ENCODE measurements around the gene EIF4G1.

DNA sequence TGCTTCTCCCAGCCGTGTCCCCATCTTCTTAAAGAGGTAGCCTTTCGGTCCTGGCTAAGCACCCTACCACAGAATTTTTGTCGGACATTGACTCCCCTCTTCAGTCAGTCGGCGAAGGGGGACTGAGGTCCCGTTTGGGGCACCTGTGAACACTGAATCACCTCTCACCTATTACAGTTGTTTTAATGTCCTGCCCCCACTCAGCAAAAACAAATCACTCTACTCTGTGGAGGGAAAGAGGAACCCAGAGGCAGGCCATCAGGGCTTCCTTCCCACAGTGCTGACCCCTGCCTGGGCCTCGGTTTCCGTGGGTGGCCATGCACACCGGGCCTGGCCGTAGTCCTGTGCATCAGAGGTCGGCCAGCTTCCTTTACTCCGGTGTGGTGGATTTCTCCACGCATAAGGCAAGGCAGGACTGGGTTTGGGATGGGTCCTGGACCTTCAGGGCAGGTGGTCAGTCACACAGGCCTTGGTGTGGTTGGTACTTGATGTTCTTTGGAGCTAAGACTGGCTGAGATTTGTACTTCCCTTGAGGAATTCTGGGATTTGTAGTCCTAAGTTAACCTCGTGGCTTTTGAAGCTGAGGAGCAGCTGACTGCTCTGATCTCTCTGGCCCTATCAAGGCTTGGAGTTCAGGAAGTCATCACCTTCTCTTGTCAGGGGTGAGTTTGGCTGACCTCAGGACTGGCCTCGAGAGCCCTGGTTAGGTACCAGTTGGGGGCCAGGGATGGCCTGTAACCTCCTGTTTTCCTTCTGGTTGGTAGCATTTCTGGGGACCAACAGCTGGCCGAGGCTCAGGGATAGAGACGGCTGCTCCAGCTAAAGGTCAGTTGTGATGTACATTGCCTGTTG lies 22.4 kb downstream of the EIF4G1 start:
- TF ChIP-seq, protein P1, sequence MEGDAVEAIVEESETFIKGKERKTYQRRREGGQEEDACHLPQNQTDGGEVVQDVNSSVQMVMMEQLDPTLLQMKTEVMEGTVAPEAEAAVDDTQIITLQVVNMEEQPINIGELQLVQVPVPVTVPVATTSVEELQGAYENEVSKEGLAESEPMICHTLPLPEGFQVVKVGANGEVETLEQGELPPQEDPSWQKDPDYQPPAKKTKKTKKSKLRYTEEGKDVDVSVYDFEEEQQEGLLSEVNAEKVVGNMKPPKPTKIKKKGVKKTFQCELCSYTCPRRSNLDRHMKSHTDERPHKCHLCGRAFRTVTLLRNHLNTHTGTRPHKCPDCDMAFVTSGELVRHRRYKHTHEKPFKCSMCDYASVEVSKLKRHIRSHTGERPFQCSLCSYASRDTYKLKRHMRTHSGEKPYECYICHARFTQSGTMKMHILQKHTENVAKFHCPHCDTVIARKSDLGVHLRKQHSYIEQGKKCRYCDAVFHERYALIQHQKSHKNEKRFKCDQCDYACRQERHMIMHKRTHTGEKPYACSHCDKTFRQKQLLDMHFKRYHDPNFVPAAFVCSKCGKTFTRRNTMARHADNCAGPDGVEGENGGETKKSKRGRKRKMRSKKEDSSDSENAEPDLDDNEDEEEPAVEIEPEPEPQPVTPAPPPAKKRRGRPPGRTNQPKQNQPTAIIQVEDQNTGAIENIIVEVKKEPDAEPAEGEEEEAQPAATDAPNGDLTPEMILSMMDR (IDR thresholded peaks at IDR 0.05), result no peak
- TF ChIP-seq POLR2A (IDR thresholded peaks at IDR 0.05), result peak in 1 of 2 donors; percentile 43
